Naive thymus-derived CD4-positive, alpha-beta T cell (primary cell): ENCODE measurements around the gene ZNF275. TPM values are rescaled to one million over a fixed set of nuclear protein-coding genes. Genes with fewer than 3 reads are reported as not detected.
A peak's percentile ranks its signal among the peaks of the same experiment; 100 is the strongest.

Source experiments
- ATAC-seq: fragments of 150-1000 bp; cut with Tn5 transposase; 2 replicates; pipeline ENCODE4 v1.10.0; 2021; ENCODE audit warnings: mild to moderate bottlenecking, moderate library complexity
- CTCF ChIA-PET: fragments of 350-600 bp; sonication (Branson Sonifier 250); formaldehyde crosslinking; loops from one replicate; lab custom pipeline; 2021; ENCODE audit warnings: antibody characterized with exemption; lab: Charles Lee
- POLR2A ChIA-PET: fragments of 350-600 bp; sonication (Branson Sonifier 250); formaldehyde crosslinking; loops from one replicate; lab custom pipeline; 2021; ENCODE audit warnings: antibody characterized with exemption, inconsistent platforms; lab: Charles Lee
- DNase-seq, 9 donors: peaks; one replicate each; pipeline versions ENCODE4 v3.0.0 to v3.0.0-alpha.2; 2020 to 2022; ENCODE audit warnings: mixed read lengths in 1 of 9
- H3K27ac ChIP-seq: one replicate; pipeline ENCODE4 v1.7.0; 2013; ENCODE audit warnings: mild to moderate bottlenecking, low read depth, low read length, moderate library complexity
- H3K27me3 ChIP-seq, 2 donors: one replicate each; pipeline ENCODE4 v1.7.0; 2013; ENCODE audit warnings: low read length in 2 of 2, mild to moderate bottlenecking in 2 of 2, moderate library complexity in 2 of 2; ENCODE audit not compliant: control insufficient read depth in 2 of 2, insufficient read depth in 2 of 2
- H3K36me3 ChIP-seq, 3 experiments: 1 replicate in 2 of 3; 2 replicates in 1 of 3; pipeline ENCODE4 v1.7.0; 2013; ENCODE audit warnings: low read length in 3 of 3, mild to moderate bottlenecking in 3 of 3, moderate library complexity in 1 of 3; ENCODE audit not compliant: insufficient read depth in 3 of 3, control insufficient read depth in 2 of 3
- H3K4me1 ChIP-seq, 2 donors: one replicate each; pipeline ENCODE4 v1.7.0; 2013; ENCODE audit warnings: low read length in 2 of 2, mild to moderate bottlenecking in 2 of 2, moderate library complexity in 1 of 2; ENCODE audit not compliant: control insufficient read depth in 2 of 2, insufficient read depth in 2 of 2
- H3K4me3 ChIP-seq: 2 replicates; pipeline ENCODE4 v1.7.0; 2013; ENCODE audit warnings: mild to moderate bottlenecking, low read length
- H3K9me3 ChIP-seq, 3 experiments: 1 replicate in 2 of 3; 2 replicates in 1 of 3; pipeline ENCODE4 v1.7.0; 2013; ENCODE audit warnings: low read length in 3 of 3; ENCODE audit not compliant: control insufficient read depth in 2 of 3
- H3K27ac Mint-ChIP-seq, 9 donors: one replicate each; pipeline ENCODE4 v1.8.0; 2020 to 2022; ENCODE audit warnings: mixed read lengths in 9 of 9, mild to moderate bottlenecking in 8 of 9, moderate library complexity in 5 of 9, inconsistent platforms in 2 of 9
- H3K27me3 Mint-ChIP-seq, 5 donors: one replicate each; pipeline ENCODE4 v1.8.0; 2021 to 2022; ENCODE audit warnings: mixed read lengths in 5 of 5, mild to moderate bottlenecking in 1 of 5
- H3K36me3 Mint-ChIP-seq, 5 donors: one replicate each; pipeline ENCODE4 v1.8.0; 2020 to 2022; ENCODE audit warnings: mixed read lengths in 5 of 5, mild to moderate bottlenecking in 3 of 5, inconsistent platforms in 1 of 5
- H3K4me1 Mint-ChIP-seq, 7 donors: one replicate each; pipeline ENCODE4 v1.8.0; 2020 to 2022; ENCODE audit warnings: mixed read lengths in 7 of 7, mild to moderate bottlenecking in 3 of 7, inconsistent platforms in 1 of 7
- H3K4me3 Mint-ChIP-seq, 10 donors: one replicate each; pipeline ENCODE4 v1.8.0; 2020 to 2022; ENCODE audit warnings: mild to moderate bottlenecking in 10 of 10, mixed read lengths in 10 of 10, moderate library complexity in 6 of 10, inconsistent platforms in 2 of 10
- H3K9me3 Mint-ChIP-seq, 11 donors: one replicate each; pipeline ENCODE4 v1.8.0; 2020 to 2022; ENCODE audit warnings: mixed read lengths in 11 of 11, mild to moderate bottlenecking in 4 of 11, inconsistent platforms in 1 of 11, moderate library complexity in 1 of 11
- intact Hi-C, 2 donors: fragments of 100-400 bp; cut with micrococcal nuclease; formaldehyde crosslinking; loops; one replicate each; pipeline ENCODE4 v1.15.1; 2023
- polyA plus RNA-seq, 2 donors: library from polyadenylated mRNA; unstranded; fragments of 300-500 nt; fragmentation: Illumina TruSeq; gene quantifications; one replicate each; pipeline ENCODE4 v1.2.3, GENCODE V29; 2021
- total RNA-seq, 6 experiments: library from RNA in 5 of 6; stranded (reverse) in 5 of 6; gene quantifications; 1 replicate in 5 of 6; 2 replicates in 1 of 6; pipeline ENCODE4 v1.2.3 and lab custom pipeline; 2021 to 2026

The ZNF275 gene
- total and polyA plus RNA-seq, 7 experiments from 2014 or later: 6.2 to 29.9 (median 18.4) TPM

- H3K4me3 Mint-ChIP-seq: no peak overlapping the region
- peaks cover 5 to 67% (median 34%) of the 10 kb centered on the region in 5 donors for H3K36me3 Mint-ChIP-seq
Measured at GRCh38 chrX:153340111-153340510, 6.2 kb downstream of the ZNF275 start.

GRCh38 chrX:153342762-153343558, 9.0 kb downstream of the ZNF275 start:
- no peaks in the 10 kb centered on the region for H3K27me3 ChIP-seq
- peaks cover 0 to 23% of the 10 kb centered on the region in 2 donors for H3K4me1 ChIP-seq
- ChIA-PET POLR2A (interaction anchor here (0.9 to 1.6 kb wide), 2 partner anchors 9 to 401 kb away, joined by 3 to 10 read pairs; partner anchors contain the start of gene ZNF275), CTCF (interaction anchor here (0.7 to 1.1 kb wide), 2 partner anchors 9 to 165 kb away, joined by 3 to 4 read pairs; partner anchors contain the start of gene ZNF275)
- peaks cover 0 to 20% (median 8%) of the 10 kb centered on the region in 11 donors for H3K9me3 Mint-ChIP-seq
- H3K36me3 ChIP-seq: peaks cover 0 to 54% (median 0%) of the 10 kb centered on the region in 3 experiments
- no peaks in the 10 kb centered on the region for H3K9me3 ChIP-seq
- H3K27ac Mint-ChIP-seq: peak overlapping the region; percentile 72 to 97 (median 89)
- intact Hi-C loops: loop anchor here in 1 of 2 donors (5.0 kb wide), 2 partner anchors 34 to 386 kb away; no protein-coding TSS in a partner anchor
- H3K4me1 Mint-ChIP-seq: peaks cover 36 to 69% (median 62%) of the 10 kb centered on the region in 7 donors
- H3K27me3 Mint-ChIP-seq: no peaks in the 10 kb centered on the region
- H3K4me3 Mint-ChIP-seq: peak overlapping the region; percentile 5 to 90 (median 74)
- no peak overlapping the region for H3K4me3 ChIP-seq
- H3K27ac ChIP-seq: peak overlapping the region; percentile 48
- DNase-seq: peak in 4 of 9 donors; percentile 18 to 24 (median 23)
- peaks cover 5 to 57% (median 37%) of the 10 kb centered on the region in 5 donors for H3K36me3 Mint-ChIP-seq
- ATAC-seq: peak; percentile 38

More at GRCh38 chrX:153340111-153340510, 6.2 kb downstream of the ZNF275 start:
- ATAC-seq (no peak), DNase-seq (no peak)
- intact Hi-C loops: loop anchor here in 1 of 2 donors (5.0 kb wide), 2 partner anchors 37 to 383 kb away; no protein-coding TSS in a partner anchor
- POLR2A ChIA-PET: no interaction called here
- no peak overlapping the region for H3K4me3 ChIP-seq
- peaks cover 0 to 35% (median 0%) of the 10 kb centered on the region in 3 experiments for H3K36me3 ChIP-seq
- H3K4me1 ChIP-seq: peaks cover 0 to 48% of the 10 kb centered on the region in 2 donors
- Mint-ChIP-seq H3K4me1 (peaks cover 44 to 95% (median 87%) of the 10 kb centered on the region in 7 donors), H3K27ac (peak overlapping the region in 3 of 9 donors; percentile 11 to 61 (median 51)), H3K27me3 (no peaks in the 10 kb centered on the region), H3K9me3 (peaks cover 0 to 20% (median 8%) of the 10 kb centered on the region in 11 donors)
- CTCF ChIA-PET: no interaction called here
- H3K27ac ChIP-seq: no peak overlapping the region
- no peaks in the 10 kb centered on the region for H3K9me3 ChIP-seq
- no peaks in the 10 kb centered on the region for H3K27me3 ChIP-seq

GRCh38 chrX:153343674-153344073, 9.7 kb downstream of the ZNF275 start:
- Mint-ChIP-seq H3K4me3 (peak overlapping the region in 9 of 10 donors; percentile 62 to 90 (median 74)), H3K27me3 (no peaks in the 10 kb centered on the region), H3K4me1 (peaks cover 29 to 62% (median 56%) of the 10 kb centered on the region in 7 donors), H3K36me3 (peaks cover 5 to 56% (median 39%) of the 10 kb centered on the region in 5 donors), H3K9me3 (peaks cover 0 to 20% (median 8%) of the 10 kb centered on the region in 11 donors), H3K27ac (peak overlapping the region; percentile 72 to 97 (median 89))
- Histone ChIP-seq H3K36me3 (peaks cover 0 to 59% (median 0%) of the 10 kb centered on the region in 3 experiments), H3K9me3 (no peaks in the 10 kb centered on the region), H3K4me3 (no peak overlapping the region), H3K4me1 (peaks cover 0 to 16% of the 10 kb centered on the region in 2 donors), H3K27ac (peak overlapping the region; percentile 43), H3K27me3 (no peaks in the 10 kb centered on the region)
- intact Hi-C loops: loop anchor here in 1 of 2 donors (5.0 kb wide), 2 partner anchors 34 to 386 kb away; no protein-coding TSS in a partner anchor
- ChIA-PET CTCF (interaction anchor here (0.7 kb wide), 1 partner anchor 164 kb away, joined by 3 read pairs; no protein-coding TSS in a partner anchor), POLR2A (interaction anchor here (0.9 to 1.6 kb wide), 2 partner anchors 10 to 402 kb away, joined by 3 to 10 read pairs; partner anchors contain the start of gene ZNF275)
- no peak for DNase-seq
- no peak for ATAC-seq

- no peak for ATAC-seq
- ChIA-PET CTCF (no interaction called here), POLR2A (no interaction called here)
- H3K27ac Mint-ChIP-seq: no peak overlapping the region
- H3K36me3 ChIP-seq: peaks cover 0 to 53% (median 0%) of the 10 kb centered on the region in 3 experiments
- H3K4me1 Mint-ChIP-seq: peaks cover 14 to 35% (median 24%) of the 10 kb centered on the region in 7 donors
- peaks cover 0 to 13% of the 10 kb centered on the region in 2 donors for H3K4me1 ChIP-seq
- H3K9me3 Mint-ChIP-seq: peaks cover 0 to 4% (median 0%) of the 10 kb centered on the region in 11 donors
- no peak overlapping the region for H3K27ac ChIP-seq
- no peak overlapping the region for H3K4me3 ChIP-seq
- H3K4me3 Mint-ChIP-seq: no peak overlapping the region
- no peaks in the 10 kb centered on the region for H3K27me3 Mint-ChIP-seq
- H3K27me3 ChIP-seq: no peaks in the 10 kb centered on the region
- no peaks in the 10 kb centered on the region for H3K9me3 ChIP-seq
- no peak for DNase-seq
- peaks cover 0 to 44% (median 26%) of the 10 kb centered on the region in 5 donors for H3K36me3 Mint-ChIP-seq
- intact Hi-C loops: no loop called here
Measured at GRCh38 chrX:153347530-153347929, 13.6 kb downstream of the ZNF275 start.

- DNase-seq: no peak
- no peak for ATAC-seq
- Mint-ChIP-seq H3K36me3 (peaks cover 0 to 42% (median 21%) of the 10 kb centered on the region in 5 donors), H3K27me3 (no peaks in the 10 kb centered on the region), H3K4me3 (no peak overlapping the region), H3K4me1 (peaks cover 6 to 26% (median 16%) of the 10 kb centered on the region in 7 donors), H3K27ac (no peak overlapping the region), H3K9me3 (peaks cover 0 to 2% (median 0%) of the 10 kb centered on the region in 11 donors)
- H3K4me3 ChIP-seq: no peak overlapping the region
- no peak overlapping the region for H3K27ac ChIP-seq
- H3K9me3 ChIP-seq: no peaks in the 10 kb centered on the region
- no peaks in the 10 kb centered on the region for H3K27me3 ChIP-seq
- H3K36me3 ChIP-seq: peaks cover 0 to 53% (median 0%) of the 10 kb centered on the region in 3 experiments
- POLR2A ChIA-PET: no interaction called here
- CTCF ChIA-PET: no interaction called here
- peaks cover 0 to 13% of the 10 kb centered on the region in 2 donors for H3K4me1 ChIP-seq
- intact Hi-C loops: no loop called here
Measured at GRCh38 chrX:153348421-153348820, 14.5 kb downstream of the ZNF275 start.

- ChIA-PET CTCF (no interaction called here), POLR2A (no interaction called here)
- H3K36me3 Mint-ChIP-seq: peaks cover 0 to 31% (median 21%) of the 10 kb centered on the region in 5 donors
- intact Hi-C loops: no loop called here
- H3K4me1 Mint-ChIP-seq: peaks cover 0 to 11% (median 5%) of the 10 kb centered on the region in 7 donors
- H3K36me3 ChIP-seq: peaks cover 0 to 47% (median 0%) of the 10 kb centered on the region in 3 experiments
- no peak overlapping the region for H3K27ac ChIP-seq
- no peak overlapping the region for H3K4me3 ChIP-seq
- H3K27me3 Mint-ChIP-seq: no peaks in the 10 kb centered on the region
- H3K27me3 ChIP-seq: no peaks in the 10 kb centered on the region
- no peaks in the 10 kb centered on the region for H3K9me3 ChIP-seq
- peaks cover 0 to 2% (median 0%) of the 10 kb centered on the region in 11 donors for H3K9me3 Mint-ChIP-seq
- ATAC-seq: no peak
- no peak for DNase-seq
- H3K4me3 Mint-ChIP-seq: no peak overlapping the region
- H3K27ac Mint-ChIP-seq: peak overlapping the region in 1 of 9 donors; percentile 20
- H3K4me1 ChIP-seq: no peaks in the 10 kb centered on the region
Measured at GRCh38 chrX:153349952-153350351, 16.0 kb downstream of the ZNF275 start.
